CD14-positive monocyte (primary cell): Measurements from ENCODE around the gene ZSWIM5. TPM values are rescaled to one million over a fixed set of nuclear protein-coding genes. Genes with fewer than 3 reads are reported as not detected.

ENCODE experiments used
- DNase-seq, 3 donors: peaks; one replicate each; pipeline ENCODE4 v3.0.0-alpha.2; 2011 to 2022
- H2AFZ ChIP-seq: 2 replicates; pipeline ENCODE4 v1.6.0; 2012; ENCODE audit warnings: mild to moderate bottlenecking, low read depth, low read length, inconsistent platforms; ENCODE audit not compliant: insufficient read depth, poor library complexity, severe bottlenecking
- H3K27ac ChIP-seq, 2 donors: 1 replicate in 1 of 2; 2 replicates in 1 of 2; pipeline ENCODE4 v1.5.1; 2012 to 2013; ENCODE audit warnings: low read length in 2 of 2, control low read depth in 1 of 2, inconsistent platforms in 1 of 2, low read depth in 1 of 2, mild to moderate bottlenecking in 1 of 2
- H3K27me3 ChIP-seq, 2 donors: one replicate each; pipeline versions ENCODE4 v1.6.0 to v1.6.1; 2011 to 2013; ENCODE audit warnings: low read length in 2 of 2; ENCODE audit not compliant: control insufficient read depth in 2 of 2, insufficient read depth in 2 of 2
- H3K36me3 ChIP-seq, 2 donors: replicated peaks in 1 of 2; 1 replicate in 1 of 2; 2 replicates in 1 of 2; pipeline versions ENCODE4 v1.5.1 to v1.6.1; 2012 to 2013; ENCODE audit warnings: low read length in 2 of 2, control low read depth in 1 of 2, inconsistent platforms in 1 of 2, mild to moderate bottlenecking in 1 of 2; ENCODE audit not compliant: insufficient read depth in 2 of 2, control insufficient read depth in 1 of 2
- H3K4me1 ChIP-seq, 2 donors: 1 replicate in 1 of 2; 2 replicates in 1 of 2; pipeline versions ENCODE4 v1.5.1 to v1.6.1; 2012 to 2013; ENCODE audit warnings: low read length in 2 of 2, control low read depth in 1 of 2, inconsistent platforms in 1 of 2, mild to moderate bottlenecking in 1 of 2, moderate library complexity in 1 of 2; ENCODE audit not compliant: insufficient read depth in 2 of 2, control insufficient read depth in 1 of 2
- H3K4me2 ChIP-seq: replicated peaks from 2 replicates; pipeline ENCODE3; 2012; ENCODE audit warnings: low read length, moderate library complexity, mild to moderate bottlenecking; ENCODE audit not compliant: poor library complexity, severe bottlenecking; ENCODE audit errors: extremely low read depth
- H3K4me3 ChIP-seq, 3 experiments: fragments of 200-600 bp in 1 of 3; sonication (generic) in 1 of 3; replicated peaks in 1 of 3; 1 replicate in 2 of 3; 2 replicates in 1 of 3; pipeline ENCODE4 v1.5.1; 2011 to 2013; ENCODE audit warnings: low read length in 3 of 3, mild to moderate bottlenecking in 3 of 3, control low read depth in 2 of 3, low read depth in 2 of 3, inconsistent platforms in 1 of 3, moderate library complexity in 1 of 3
- H3K79me2 ChIP-seq: 2 replicates; pipeline ENCODE4 v1.6.0; 2012; ENCODE audit warnings: mild to moderate bottlenecking, control low read depth, inconsistent platforms, low read length, moderate library complexity; ENCODE audit not compliant: insufficient read depth
- H3K9ac ChIP-seq: 2 replicates; pipeline ENCODE4 v1.6.0; 2017; ENCODE audit warnings: low read length, mild to moderate bottlenecking; ENCODE audit not compliant: insufficient read depth, poor library complexity, severe bottlenecking
- H3K9me3 ChIP-seq, 2 donors: replicated peaks in 1 of 2; 1 replicate in 1 of 2; 2 replicates in 1 of 2; pipeline versions ENCODE4 v1.5.1 to v1.6.1; 2012 to 2013; ENCODE audit warnings: low read length in 2 of 2, control low read depth in 1 of 2; ENCODE audit not compliant: control insufficient read depth in 1 of 2, insufficient read depth in 1 of 2
- H4K20me1 ChIP-seq: 2 replicates; pipeline ENCODE4 v1.6.0; 2012; ENCODE audit warnings: mild to moderate bottlenecking, low read length, control low read depth, moderate library complexity; ENCODE audit not compliant: insufficient read depth
- H3K27ac Mint-ChIP-seq, 7 donors: one replicate each; pipeline ENCODE4 v1.8.0; 2020; ENCODE audit warnings: mild to moderate bottlenecking in 7 of 7, mixed read lengths in 7 of 7, moderate library complexity in 6 of 7, inconsistent platforms in 2 of 7
- H3K27me3 Mint-ChIP-seq, 3 donors: one replicate each; pipeline ENCODE4 v1.8.0; 2021 to 2022; ENCODE audit warnings: low read depth in 3 of 3, mild to moderate bottlenecking in 3 of 3, mixed read lengths in 3 of 3, moderate library complexity in 3 of 3, inconsistent platforms in 1 of 3
- H3K36me3 Mint-ChIP-seq, 2 donors: one replicate each; pipeline ENCODE4 v1.8.0; 2020; ENCODE audit warnings: mixed read lengths in 2 of 2, inconsistent platforms in 1 of 2, mild to moderate bottlenecking in 1 of 2
- H3K4me1 Mint-ChIP-seq: one replicate; pipeline ENCODE4 v1.8.0; 2020; ENCODE audit warnings: mild to moderate bottlenecking, mixed read lengths
- H3K4me3 Mint-ChIP-seq, 2 donors: one replicate each; pipeline ENCODE4 v1.8.0; 2020; ENCODE audit warnings: mild to moderate bottlenecking in 2 of 2, mixed read lengths in 2 of 2, moderate library complexity in 1 of 2
- H3K9me3 Mint-ChIP-seq, 7 donors: one replicate each; pipeline ENCODE4 v1.8.0; 2020 to 2022; ENCODE audit warnings: mixed read lengths in 7 of 7, mild to moderate bottlenecking in 6 of 7, moderate library complexity in 6 of 7, inconsistent platforms in 2 of 7
- WGBS: methylation state at CpG from one replicate; pipeline ENCODE4 v1.1.5; 2013; ENCODE audit warnings: missing lambda C conversion rate; ENCODE audit not compliant: insufficient coverage; 5-methylcytosine and 5-hydroxymethylcytosine counted together
- intact Hi-C, 2 donors: fragments of 100-400 bp; cut with micrococcal nuclease; formaldehyde crosslinking; loops; one replicate each; pipeline versions ENCODE4 v1.15.0 to v1.15.1; 2023
- polyA plus RNA-seq, 3 donors: library from polyadenylated mRNA; depleted of rRNA in 1 of 3; unstranded in 2 of 3; stranded (reverse) in 1 of 3; fragments of 300-500 nt in 2 of 3; fragments of >200 nt in 1 of 3; fragmentation: Illumina TruSeq in 2 of 3; gene quantifications; 1 replicate in 2 of 3; 2 replicates in 1 of 3; pipeline ENCODE4 v1.2.3, GENCODE V29; 2012 to 2021
- TF ChIP-seq, protein P1 (sequence below): fragments of 200-600 bp; IDR thresholded peaks from one replicate; pipeline ENCODE4 v1.8.0; 2022; ENCODE audit warnings: antibody characterized with exemption, mild to moderate bottlenecking

The ZSWIM5 gene
- polyA plus RNA-seq, 3 donors: not detected

DNA sequence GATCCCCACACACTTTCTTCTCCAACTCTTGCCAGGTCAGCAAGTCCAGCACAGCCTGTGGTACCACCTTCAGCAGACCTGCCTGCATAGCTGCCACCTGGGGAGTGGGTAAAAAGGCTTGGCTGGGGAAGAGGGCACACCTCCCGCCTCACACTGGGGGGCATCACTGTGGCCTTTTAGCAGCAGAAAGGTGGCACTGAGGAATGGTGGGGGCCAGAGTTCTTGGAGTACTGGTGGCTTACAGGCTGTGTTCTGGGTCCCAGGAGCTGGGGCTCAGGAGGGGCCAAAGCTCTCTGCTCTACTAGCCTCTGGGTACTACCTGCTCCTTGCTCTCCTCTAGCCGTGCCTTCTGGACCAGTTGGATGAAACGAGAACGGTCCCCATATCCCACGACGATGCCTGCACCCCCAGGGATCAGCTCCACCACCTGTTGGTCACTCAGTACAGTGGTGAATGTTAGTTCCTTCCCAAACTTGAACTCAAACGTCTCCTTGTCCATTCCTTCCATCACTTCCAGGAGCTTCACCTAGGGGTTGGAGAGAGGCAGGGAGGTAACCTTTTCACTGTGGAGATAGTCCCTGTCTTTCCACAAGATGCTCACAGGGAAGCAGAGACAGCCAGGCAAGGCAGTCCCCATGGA, 202.0 kb downstream of the ZSWIM5 start:
- Histone ChIP-seq H3K79me2 (peaks cover 6% of the 10 kb centered on the region), H3K9ac (no peak overlapping the region), H3K27ac (no peak overlapping the region), H3K36me3 (peaks cover 73 to 79% of the 10 kb centered on the region in 2 donors), H2AFZ (no peak overlapping the region), H3K4me3 (no peak overlapping the region), H3K27me3 (no peaks in the 10 kb centered on the region), H4K20me1 (peaks cover 6% of the 10 kb centered on the region), H3K9me3 (no peaks in the 10 kb centered on the region), H3K4me1 (peaks cover 15 to 24% of the 10 kb centered on the region in 2 donors), H3K4me2 (no peak overlapping the region)
- peaks cover 76 to 80% of the 10 kb centered on the region in 2 donors for H3K36me3 Mint-ChIP-seq
- H3K4me1 Mint-ChIP-seq: peaks cover 32% of the 10 kb centered on the region
- no peak overlapping the region for H3K4me3 Mint-ChIP-seq
- intact Hi-C loops: no loop called here
- H3K9me3 Mint-ChIP-seq: no peaks in the 10 kb centered on the region
- no peak for DNase-seq
- TF ChIP-seq, protein P1, sequence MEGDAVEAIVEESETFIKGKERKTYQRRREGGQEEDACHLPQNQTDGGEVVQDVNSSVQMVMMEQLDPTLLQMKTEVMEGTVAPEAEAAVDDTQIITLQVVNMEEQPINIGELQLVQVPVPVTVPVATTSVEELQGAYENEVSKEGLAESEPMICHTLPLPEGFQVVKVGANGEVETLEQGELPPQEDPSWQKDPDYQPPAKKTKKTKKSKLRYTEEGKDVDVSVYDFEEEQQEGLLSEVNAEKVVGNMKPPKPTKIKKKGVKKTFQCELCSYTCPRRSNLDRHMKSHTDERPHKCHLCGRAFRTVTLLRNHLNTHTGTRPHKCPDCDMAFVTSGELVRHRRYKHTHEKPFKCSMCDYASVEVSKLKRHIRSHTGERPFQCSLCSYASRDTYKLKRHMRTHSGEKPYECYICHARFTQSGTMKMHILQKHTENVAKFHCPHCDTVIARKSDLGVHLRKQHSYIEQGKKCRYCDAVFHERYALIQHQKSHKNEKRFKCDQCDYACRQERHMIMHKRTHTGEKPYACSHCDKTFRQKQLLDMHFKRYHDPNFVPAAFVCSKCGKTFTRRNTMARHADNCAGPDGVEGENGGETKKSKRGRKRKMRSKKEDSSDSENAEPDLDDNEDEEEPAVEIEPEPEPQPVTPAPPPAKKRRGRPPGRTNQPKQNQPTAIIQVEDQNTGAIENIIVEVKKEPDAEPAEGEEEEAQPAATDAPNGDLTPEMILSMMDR: no peak
- H3K27ac Mint-ChIP-seq: peak overlapping the region in 1 of 7 donors; percentile 15
- no peaks in the 10 kb centered on the region for H3K27me3 Mint-ChIP-seq
- 100% methylated on average over 1 of the region's 7 CpGs for WGBS

DNA sequence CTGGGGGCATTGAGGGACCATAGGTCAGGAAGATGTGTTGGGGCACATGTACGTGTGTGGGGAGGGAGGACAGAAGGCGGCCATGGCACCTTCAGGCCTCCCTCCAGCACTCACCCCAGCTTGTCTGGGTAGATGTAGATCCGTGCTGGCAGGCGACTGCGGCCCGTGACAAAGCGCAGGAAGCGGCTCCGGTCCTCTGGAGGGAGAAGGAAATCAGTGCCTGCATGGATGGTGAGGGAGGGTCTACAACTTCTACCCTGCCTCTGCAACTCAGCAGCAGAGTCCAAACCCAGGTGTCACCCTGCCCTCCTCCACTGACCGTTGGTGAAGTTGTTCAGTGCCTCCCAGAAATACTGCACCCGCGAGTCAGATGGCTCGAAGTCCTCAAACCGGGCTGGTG, 202.7 kb downstream of the ZSWIM5 start:
- Mint-ChIP-seq H3K4me3 (no peak overlapping the region), H3K27me3 (no peaks in the 10 kb centered on the region), H3K27ac (peak overlapping the region in 3 of 7 donors; percentile 3 to 22 (median 15)), H3K36me3 (peaks cover 69 to 73% of the 10 kb centered on the region in 2 donors), H3K4me1 (peaks cover 26% of the 10 kb centered on the region), H3K9me3 (no peaks in the 10 kb centered on the region)
- no peak overlapping the region for H2AFZ ChIP-seq
- no peak overlapping the region for H3K4me2 ChIP-seq
- H3K27ac ChIP-seq: no peak overlapping the region
- H3K9ac ChIP-seq: no peak overlapping the region
- no peaks in the 10 kb centered on the region for H3K9me3 ChIP-seq
- intact Hi-C loops: no loop called here
- peaks cover 15 to 25% of the 10 kb centered on the region in 2 donors for H3K4me1 ChIP-seq
- no peaks in the 10 kb centered on the region for H4K20me1 ChIP-seq
- TF ChIP-seq, protein P1: no peak
- WGBS: 94% methylated on average over 5 of the region's 14 CpGs
- no peaks in the 10 kb centered on the region for H3K27me3 ChIP-seq
- no peak overlapping the region for H3K4me3 ChIP-seq
- no peaks in the 10 kb centered on the region for H3K79me2 ChIP-seq
- H3K36me3 ChIP-seq: peaks cover 67 to 73% of the 10 kb centered on the region in 2 donors
- no peak for DNase-seq
